CD4-positive, alpha-beta memory T cell (primary cell): ENCODE results near the gene STEAP1. TPM values are rescaled to one million over a fixed set of nuclear protein-coding genes. Genes with fewer than 3 reads are reported as not detected.
"Not testable (repeated sequence)": the region's sequence is repeated elsewhere in the genome, so short reads cannot be mapped to it uniquely, and the experiment has no call there.

ENCODE experiments used
- CTCF ChIA-PET: fragments of 350-600 bp; sonication (Branson Sonifier 250); formaldehyde crosslinking; loops from one replicate; lab custom pipeline; 2021; ENCODE audit warnings: inconsistent platforms; ENCODE audit not compliant: partially characterized antibody; lab: Charles Lee
- POLR2A ChIA-PET: fragments of 350-600 bp; sonication (Branson Sonifier 250); formaldehyde crosslinking; loops from one replicate; lab custom pipeline; 2021; ENCODE audit not compliant: partially characterized antibody; lab: Charles Lee
- DNase-seq, 5 donors: peaks; one replicate each; pipeline versions ENCODE4 v3.0.0 to v3.0.0-alpha.2; 2020 to 2022; ENCODE audit warnings: mixed read lengths in 1 of 5
- H3K27ac ChIP-seq: one replicate; pipeline ENCODE4 v1.7.0; 2013; ENCODE audit warnings: low read depth, low read length
- H3K27me3 ChIP-seq: 2 replicates; pipeline ENCODE4 v1.7.0; 2013; ENCODE audit warnings: mild to moderate bottlenecking, low read length, moderate library complexity; ENCODE audit not compliant: insufficient read depth
- H3K36me3 ChIP-seq: 2 replicates; pipeline ENCODE4 v1.7.0; 2013; ENCODE audit warnings: mild to moderate bottlenecking, low read length, moderate library complexity; ENCODE audit not compliant: insufficient read depth
- H3K4me1 ChIP-seq: 2 replicates; pipeline ENCODE4 v1.7.0; 2013; ENCODE audit warnings: mild to moderate bottlenecking, low read length, moderate library complexity; ENCODE audit not compliant: insufficient read depth
- H3K4me3 ChIP-seq, 2 donors: one replicate each; pipeline ENCODE4 v1.7.0; 2013; ENCODE audit warnings: low read length in 2 of 2, mild to moderate bottlenecking in 1 of 2
- H3K9me3 ChIP-seq, 2 donors: one replicate each; pipeline ENCODE4 v1.7.0; 2013; ENCODE audit warnings: low read length in 2 of 2, control low read depth in 1 of 2; ENCODE audit not compliant: control insufficient read depth in 1 of 2
- H3K27ac Mint-ChIP-seq, 7 donors: one replicate each; pipeline ENCODE4 v1.8.0; 2020 to 2021; ENCODE audit warnings: mixed read lengths in 7 of 7, mild to moderate bottlenecking in 6 of 7, inconsistent platforms in 3 of 7, moderate library complexity in 3 of 7
- H3K27me3 Mint-ChIP-seq, 2 donors: one replicate each; pipeline ENCODE4 v1.8.0; 2020 to 2021; ENCODE audit warnings: mixed read lengths in 2 of 2
- H3K36me3 Mint-ChIP-seq, 2 donors: one replicate each; pipeline ENCODE4 v1.8.0; 2020 to 2021; ENCODE audit warnings: mixed read lengths in 2 of 2, inconsistent platforms in 1 of 2, mild to moderate bottlenecking in 1 of 2
- H3K4me1 Mint-ChIP-seq, 4 donors: one replicate each; pipeline ENCODE4 v1.8.0; 2020 to 2021; ENCODE audit warnings: mixed read lengths in 4 of 4, mild to moderate bottlenecking in 1 of 4
- H3K4me3 Mint-ChIP-seq, 8 donors: one replicate each; pipeline ENCODE4 v1.8.0; 2020 to 2021; ENCODE audit warnings: mixed read lengths in 8 of 8, mild to moderate bottlenecking in 7 of 8, moderate library complexity in 6 of 8, inconsistent platforms in 3 of 8
- H3K9me3 Mint-ChIP-seq, 8 donors: one replicate each; pipeline ENCODE4 v1.8.0; 2020 to 2021; ENCODE audit warnings: mixed read lengths in 8 of 8, mild to moderate bottlenecking in 5 of 8, inconsistent platforms in 3 of 8, moderate library complexity in 1 of 8
- intact Hi-C: fragments of 100-400 bp; cut with micrococcal nuclease; formaldehyde crosslinking; loops from one replicate; pipeline ENCODE4 v1.15.1; 2023
- polyA plus RNA-seq, 2 donors: library from polyadenylated mRNA; unstranded; fragments of 300-500 nt; fragmentation: Illumina TruSeq; gene quantifications; one replicate each; pipeline ENCODE4 v1.2.3, GENCODE V29; 2021
- total RNA-seq, 2 experiments: library from RNA; stranded (reverse); gene quantifications; one replicate each; pipeline ENCODE4 v1.2.3, GENCODE V29; 2021

Gene STEAP1
- total RNA-seq, result not detected
- not detected for polyA plus RNA-seq

GRCh38 chr7:90153943-90154771, at the start of gene STEAP1:
STEAP1 (plus strand) TSS chr7:90154469; CDS start chr7:90159789, 5,320 bp downstream.
- H3K4me1 ChIP-seq, H3K27ac ChIP-seq, H3K4me3 ChIP-seq, H3K36me3 Mint-ChIP-seq, H3K4me1 Mint-ChIP-seq, H3K9me3 ChIP-seq, H3K27me3 ChIP-seq, H3K9me3 Mint-ChIP-seq, H3K36me3 ChIP-seq: not testable (repeated sequence)
- peaks cover 5 to 21% of the 10 kb centered on the region in 2 donors for H3K27me3 Mint-ChIP-seq
- ChIA-PET CTCF (interaction anchor here (0.8 to 3.5 kb wide), 18 partner anchors 11 to 301 kb away, joined by 3 to 122 read pairs (median 4); partner anchors contain the start of gene GTPBP10), POLR2A (interaction anchor here (1.0 kb wide), 1 partner anchor 274 kb away, joined by 4 read pairs; no protein-coding TSS in a partner anchor)
- peak; percentile 72 to 83 (median 80) for DNase-seq
- intact Hi-C loops, result loop anchor here (1.0 to 10.0 kb wide), 3 partner anchors 108 to 273 kb away; no protein-coding TSS in a partner anchor
- H3K27ac Mint-ChIP-seq, result peak within 1 kb of the TSS in 1 of 7 donors; percentile 61
- H3K4me3 Mint-ChIP-seq, result peak within 1 kb of the TSS; percentile 40 to 84 (median 67)

GRCh38 chr7:90114972-90115371, 39.3 kb upstream of the STEAP1 start:
- H3K9me3 Mint-ChIP-seq, H3K27me3 ChIP-seq, H3K4me1 ChIP-seq, H3K27ac Mint-ChIP-seq, H3K4me3 Mint-ChIP-seq, H3K27ac ChIP-seq, H3K4me3 ChIP-seq, H3K36me3 ChIP-seq, H3K36me3 Mint-ChIP-seq, CTCF ChIA-PET, H3K9me3 ChIP-seq, DNase-seq, POLR2A ChIA-PET: not testable (repeated sequence)
- intact Hi-C loops, result loop anchor here (10.0 kb wide), 1 partner anchor 1870 kb away; no protein-coding TSS in a partner anchor
- peaks cover 9 to 13% of the 10 kb centered on the region in 2 donors for H3K27me3 Mint-ChIP-seq
- peaks cover 6 to 18% (median 8%) of the 10 kb centered on the region in 4 donors for H3K4me1 Mint-ChIP-seq

GRCh38 chr7:90118551-90119177, 35.6 kb upstream of the STEAP1 start:
- peaks cover 6 to 18% (median 10%) of the 10 kb centered on the region in 4 donors for H3K4me1 Mint-ChIP-seq

GRCh38 chr7:90119178-90119971, 34.9 kb upstream of the STEAP1 start:
- H3K36me3 Mint-ChIP-seq, result no peaks in the 10 kb centered on the region
- DNase-seq, result peak; percentile 2 to 38 (median 13)
- H3K27ac Mint-ChIP-seq, result no peak overlapping the region
- ChIA-PET POLR2A (no interaction called here), CTCF (no interaction called here)
- Histone ChIP-seq H3K9me3 (no peaks in the 10 kb centered on the region), H3K27ac (no peak overlapping the region), H3K4me1 (peaks cover 4% of the 10 kb centered on the region), H3K4me3 (no peak overlapping the region), H3K36me3 (no peaks in the 10 kb centered on the region), H3K27me3 (no peaks in the 10 kb centered on the region)
- intact Hi-C loops, result loop anchor here (10.0 kb wide), 1 partner anchor 1875 kb away; no protein-coding TSS in a partner anchor
- H3K4me3 Mint-ChIP-seq, result peak overlapping the region; percentile 57 to 87 (median 74)
- H3K27me3 Mint-ChIP-seq, result peaks cover 15 to 17% of the 10 kb centered on the region in 2 donors
- peaks cover 6 to 18% (median 10%) of the 10 kb centered on the region in 4 donors for H3K4me1 Mint-ChIP-seq
- no peaks in the 10 kb centered on the region for H3K9me3 Mint-ChIP-seq

More at GRCh38 chr7:90118551-90119177, 35.6 kb upstream of the STEAP1 start:
- POLR2A ChIA-PET, H3K9me3 Mint-ChIP-seq, H3K36me3 ChIP-seq, CTCF ChIA-PET, H3K27ac ChIP-seq, H3K27me3 ChIP-seq, H3K36me3 Mint-ChIP-seq, H3K4me3 ChIP-seq, H3K9me3 ChIP-seq, H3K4me1 ChIP-seq, H3K27ac Mint-ChIP-seq: not testable (repeated sequence)
- H3K27me3 Mint-ChIP-seq, result peaks cover 15 to 17% of the 10 kb centered on the region in 2 donors
- peak in 1 of 5 donors; percentile 6 for DNase-seq
- H3K4me3 Mint-ChIP-seq, result peak overlapping the region; percentile 57 to 87 (median 74)
- intact Hi-C loops, result loop anchor here (10.0 kb wide), 1 partner anchor 1874 kb away; no protein-coding TSS in a partner anchor

- H3K27me3 ChIP-seq, H3K27ac ChIP-seq, H3K36me3 ChIP-seq, H3K9me3 ChIP-seq, H3K4me1 ChIP-seq, H3K36me3 Mint-ChIP-seq, H3K9me3 Mint-ChIP-seq, DNase-seq, CTCF ChIA-PET, H3K4me3 ChIP-seq, intact Hi-C loops, H3K27ac Mint-ChIP-seq, POLR2A ChIA-PET: not testable (repeated sequence)
- Mint-ChIP-seq H3K4me3 (peak overlapping the region in 2 of 8 donors; percentile 65 to 78), H3K27me3 (peaks cover 15 to 17% of the 10 kb centered on the region in 2 donors), H3K4me1 (peaks cover 6 to 18% (median 10%) of the 10 kb centered on the region in 4 donors)
These were observed 34.1 kb upstream of the STEAP1 start for GRCh38 chr7:90120205-90120604.

GRCh38 chr7:90131746-90132145, 22.5 kb upstream of the STEAP1 start:
- POLR2A ChIA-PET, H3K4me1 Mint-ChIP-seq, H3K9me3 ChIP-seq, H3K27ac Mint-ChIP-seq, H3K36me3 ChIP-seq, intact Hi-C loops, CTCF ChIA-PET, DNase-seq, H3K27ac ChIP-seq, H3K27me3 ChIP-seq, H3K9me3 Mint-ChIP-seq, H3K4me3 ChIP-seq, H3K36me3 Mint-ChIP-seq, H3K4me1 ChIP-seq, H3K4me3 Mint-ChIP-seq: not testable (repeated sequence)
- peaks cover 1 to 15% of the 10 kb centered on the region in 2 donors for H3K27me3 Mint-ChIP-seq
